ENCODE data around the gene CYP27C1.

The CYP27C1 gene

DNA sequence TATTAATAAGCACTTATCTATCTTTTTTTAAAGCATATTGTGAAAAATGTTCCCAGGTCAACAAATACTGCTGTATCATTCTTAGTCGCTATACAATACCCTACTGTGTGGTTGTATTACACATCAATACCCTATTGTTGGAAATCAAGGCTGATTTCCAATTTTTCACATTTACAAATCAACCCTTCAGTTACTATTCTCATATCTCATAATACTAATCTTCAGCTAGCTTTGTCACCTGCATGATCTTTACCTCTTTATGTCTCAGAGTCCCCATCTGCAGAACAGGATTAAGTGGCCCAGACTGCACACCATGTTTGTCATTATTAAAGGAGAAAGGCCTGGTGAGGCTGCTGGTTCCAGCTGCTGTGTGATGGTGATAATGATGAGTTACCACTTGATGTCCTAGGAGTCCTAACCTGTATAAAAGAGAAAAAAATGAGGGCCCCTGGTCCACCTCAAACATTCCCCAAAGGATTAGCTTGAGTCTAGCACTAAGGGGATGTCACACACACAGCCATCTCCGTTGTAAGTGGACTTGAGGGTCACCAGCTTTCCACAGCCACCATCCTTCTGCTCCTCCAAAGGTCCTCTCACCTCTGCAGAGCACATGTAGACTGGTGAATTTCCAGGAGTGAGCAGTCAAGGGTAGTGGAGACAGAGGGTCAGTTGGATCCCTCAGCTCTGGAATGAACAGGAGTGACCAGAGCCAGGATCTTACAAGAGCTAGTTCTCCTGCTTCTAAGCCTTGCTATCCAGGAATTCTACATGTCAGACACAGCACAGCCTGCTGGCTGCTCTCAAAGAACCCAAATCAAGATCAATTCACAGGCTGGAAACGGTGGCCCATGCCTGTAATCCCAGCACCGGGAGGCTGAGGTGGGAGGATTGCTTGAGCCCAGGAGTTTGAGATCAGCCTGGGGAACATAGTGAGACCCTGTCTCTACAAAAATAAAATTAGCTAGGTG, 77.2 kb downstream of the CYP27C1 start:
- no peak for TF ChIP-seq Cebpa-rat (IDR thresholded peaks at IDR 0.05)
- H4K20me1 ChIP-seq: no peaks in the 10 kb centered on the region
- no peak overlapping the region for H3K4me2 ChIP-seq
- peaks cover 28% of the 10 kb centered on the region for H3K4me1 ChIP-seq
- no peaks in the 10 kb centered on the region for H3K36me3 ChIP-seq
- no peaks in the 10 kb centered on the region for H3K9me3 ChIP-seq
- H3K27me3 ChIP-seq: no peaks in the 10 kb centered on the region
- H3K27ac ChIP-seq: no peak overlapping the region
- no peak overlapping the region for H3K4me3 ChIP-seq
- H3K9ac ChIP-seq: no peak overlapping the region

DNA sequence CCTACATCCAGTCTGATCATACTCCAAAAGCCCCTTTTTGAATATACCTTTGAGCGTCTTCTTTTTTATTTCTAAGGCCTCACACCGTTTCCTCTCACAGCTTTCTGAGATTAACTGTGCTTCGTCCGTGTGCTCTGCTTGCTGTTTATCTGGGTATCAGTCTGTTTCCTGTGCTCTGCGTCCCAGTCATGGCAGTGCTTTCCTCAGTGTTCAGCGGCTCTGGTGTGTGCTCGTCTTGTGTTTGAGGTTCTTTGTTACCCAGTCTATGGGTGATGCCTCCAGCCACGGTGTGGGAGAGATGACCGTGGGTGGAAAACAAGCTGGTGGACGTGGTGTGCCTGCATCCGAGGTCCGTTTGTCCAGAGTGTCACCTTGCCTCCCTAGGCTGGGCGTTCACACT, 79.6 kb downstream of the CYP27C1 start:
- Histone ChIP-seq H3K36me3 (no peaks in the 10 kb centered on the region), H3K9ac (no peak overlapping the region), H3K4me3 (no peak overlapping the region), H3K4me1 (peaks cover 52% of the 10 kb centered on the region), H3K4me2 (peak overlapping the region; percentile 35), H3K9me3 (no peaks in the 10 kb centered on the region), H4K20me1 (no peaks in the 10 kb centered on the region), H3K27ac (no peak overlapping the region), H3K27me3 (no peaks in the 10 kb centered on the region)
- no peak for TF ChIP-seq Cebpa-rat (IDR thresholded peaks at IDR 0.05)

DNA sequence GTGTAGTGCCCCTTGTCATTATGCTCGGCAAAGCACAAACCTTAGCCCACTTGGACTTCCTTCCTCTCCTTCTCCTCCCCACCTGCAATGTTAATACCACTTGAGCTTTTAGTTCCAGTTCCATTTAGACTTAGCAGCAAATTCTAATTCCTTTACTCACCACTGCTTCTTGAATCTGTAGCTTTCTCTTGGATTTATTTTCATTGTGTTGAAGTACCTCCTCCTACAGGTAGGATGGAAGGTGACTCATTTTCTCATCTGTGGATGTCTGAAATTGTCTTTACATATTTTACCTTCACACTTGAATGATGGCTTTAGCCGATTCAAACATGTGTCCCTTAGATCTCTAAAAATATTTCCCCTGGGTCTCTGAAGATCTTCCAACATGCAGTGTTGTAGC, 80.3 kb downstream of the CYP27C1 start:
- no peak overlapping the region for H3K27ac ChIP-seq
- H3K9ac ChIP-seq: no peak overlapping the region
- no peaks in the 10 kb centered on the region for H3K9me3 ChIP-seq
- H3K4me3 ChIP-seq: no peak overlapping the region
- H3K27me3 ChIP-seq: no peaks in the 10 kb centered on the region
- H3K4me1 ChIP-seq: peaks cover 57% of the 10 kb centered on the region
- no peaks in the 10 kb centered on the region for H3K36me3 ChIP-seq
- peak overlapping the region; percentile 35 for H3K4me2 ChIP-seq
- no peak for TF ChIP-seq Cebpa-rat (IDR thresholded peaks at IDR 0.05)
- H4K20me1 ChIP-seq: no peaks in the 10 kb centered on the region

DNA sequence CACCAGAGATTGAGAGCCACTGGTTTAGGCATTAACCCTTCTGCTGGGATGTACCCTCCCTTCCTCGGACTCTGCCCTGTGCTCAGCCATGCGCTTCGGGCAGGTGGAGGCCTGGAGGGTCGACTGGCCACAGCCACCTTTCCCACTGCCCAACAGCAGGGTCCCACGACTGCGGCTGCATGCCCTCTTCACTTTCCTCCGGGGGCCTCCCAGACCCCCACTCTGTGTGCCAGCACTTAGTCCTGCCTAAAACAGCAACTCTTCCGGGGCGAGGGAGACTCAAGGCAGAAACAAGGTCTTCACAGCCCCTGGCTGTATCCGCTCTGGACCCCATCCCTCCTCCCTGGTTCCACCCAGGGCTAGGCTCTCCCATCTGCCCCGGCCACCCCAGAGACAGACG, 81.8 kb downstream of the CYP27C1 start:
- H3K27me3 ChIP-seq: no peaks in the 10 kb centered on the region
- H3K36me3 ChIP-seq: no peaks in the 10 kb centered on the region
- TF ChIP-seq Cebpa-rat (IDR thresholded peaks at IDR 0.05): no peak
- peaks cover 46% of the 10 kb centered on the region for H3K4me1 ChIP-seq
- H3K9ac ChIP-seq: no peak overlapping the region
- no peak overlapping the region for H3K4me3 ChIP-seq
- H3K4me2 ChIP-seq: no peak overlapping the region
- H4K20me1 ChIP-seq: no peaks in the 10 kb centered on the region
- H3K27ac ChIP-seq: no peak overlapping the region
- no peaks in the 10 kb centered on the region for H3K9me3 ChIP-seq

DNA sequence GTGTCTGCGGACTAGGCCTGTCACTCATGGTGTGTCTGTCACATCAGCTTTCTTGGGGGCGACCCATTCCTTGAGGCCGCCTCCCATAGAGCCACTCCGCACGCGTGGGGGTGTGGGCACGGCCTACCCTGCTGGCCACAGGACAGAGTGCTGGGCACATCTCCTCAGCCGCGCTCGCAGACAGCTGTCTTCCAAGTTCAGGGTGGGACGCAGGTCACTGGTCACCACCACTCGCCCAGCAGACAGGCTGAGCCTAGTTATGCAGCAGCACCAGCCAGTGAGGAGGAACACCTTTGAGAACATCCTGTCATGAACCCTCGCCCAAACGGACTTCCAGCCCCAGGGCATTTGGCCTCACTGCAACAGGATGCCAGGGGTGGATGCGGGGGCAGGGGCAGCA, 82.4 kb downstream of the CYP27C1 start:
- H3K27ac ChIP-seq: 0 out of 2 replicates have a peak overlapping the region, but pooled peaks have one; percentile 27
- no peak overlapping the region for H3K9ac ChIP-seq
- no peaks in the 10 kb centered on the region for H3K27me3 ChIP-seq
- no peaks in the 10 kb centered on the region for H4K20me1 ChIP-seq
- 0 out of 2 replicates have a peak, but pooled peaks cover 5% of the 10 kb centered on the region for H3K9me3 ChIP-seq
- TF ChIP-seq Cebpa-rat (IDR thresholded peaks at IDR 0.05): no peak
- H3K4me2 ChIP-seq: peak overlapping the region; percentile 60
- no peak overlapping the region for H3K4me3 ChIP-seq
- H3K36me3 ChIP-seq: no peaks in the 10 kb centered on the region
- peaks cover 52% of the 10 kb centered on the region for H3K4me1 ChIP-seq

DNA sequence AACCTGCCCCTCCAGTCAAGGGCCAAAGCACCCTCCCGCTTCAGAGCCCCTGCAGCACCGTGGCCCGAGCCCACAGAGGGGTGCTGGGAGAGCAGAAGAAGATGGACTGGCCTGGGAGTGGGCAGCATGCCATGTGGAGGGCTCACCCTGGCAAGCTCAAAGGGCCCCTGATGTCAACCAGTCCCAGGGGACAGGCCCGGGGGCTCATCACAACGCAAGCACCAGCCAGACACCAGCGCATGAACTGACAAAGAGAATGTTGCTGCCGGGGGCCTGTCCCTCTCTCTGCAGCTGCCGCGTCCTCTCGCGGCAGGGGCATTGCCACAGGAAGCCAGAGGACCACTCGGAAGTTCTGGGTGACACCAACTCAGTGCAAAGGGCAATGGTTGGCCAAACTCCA, 82.9 kb downstream of the CYP27C1 start:
- Histone ChIP-seq H3K36me3 (no peaks in the 10 kb centered on the region), H3K9ac (no peak overlapping the region), H3K4me1 (peaks cover 53% of the 10 kb centered on the region), H3K27ac (0 out of 2 replicates have a peak overlapping the region, but pooled peaks have one; percentile 27), H3K9me3 (0 out of 2 replicates have a peak, but pooled peaks cover 7% of the 10 kb centered on the region), H3K4me2 (peak overlapping the region; percentile 60), H4K20me1 (no peaks in the 10 kb centered on the region), H3K4me3 (no peak overlapping the region), H3K27me3 (no peaks in the 10 kb centered on the region)
- TF ChIP-seq Cebpa-rat (IDR thresholded peaks at IDR 0.05): no peak

GRCh38 chr2:127134833-127135830, 85.0 kb downstream of the CYP27C1 start:
- Histone ChIP-seq H3K36me3 (no peaks in the 10 kb centered on the region), H3K4me2 (peak overlapping the region; percentile 60), H3K4me1 (peaks cover 44% of the 10 kb centered on the region), H3K27me3 (no peaks in the 10 kb centered on the region), H3K9ac (peak overlapping the region; percentile 27; the same call in 1 of the 2 replicates), H3K27ac (peak overlapping the region; percentile 51; the same call in 1 of the 2 replicates), H3K9me3 (0 out of 2 replicates have a peak, but pooled peaks cover 7% of the 10 kb centered on the region), H4K20me1 (no peaks in the 10 kb centered on the region), H3K4me3 (no peak overlapping the region)
- no peak for TF ChIP-seq Cebpa-rat (IDR thresholded peaks at IDR 0.05)

- no peak overlapping the region for H3K9ac ChIP-seq
- H3K4me1 ChIP-seq: peaks cover 37% of the 10 kb centered on the region
- H3K27me3 ChIP-seq: no peaks in the 10 kb centered on the region
- H3K36me3 ChIP-seq: no peaks in the 10 kb centered on the region
- no peak overlapping the region for H3K4me3 ChIP-seq
- TF ChIP-seq Cebpa-rat (IDR thresholded peaks at IDR 0.05): no peak
- H3K27ac ChIP-seq: peak overlapping the region; percentile 51; the same call in 1 of the 2 replicates
- H3K4me2 ChIP-seq: no peak overlapping the region
- 0 out of 2 replicates have a peak, but pooled peaks cover 7% of the 10 kb centered on the region for H3K9me3 ChIP-seq
- H4K20me1 ChIP-seq: no peaks in the 10 kb centered on the region
Observed at GRCh38 chr2:127134235-127134634, 85.9 kb downstream of the CYP27C1 start.
